ENCODE data around the gene ABLIM1. TPM values are rescaled to one million over a fixed set of nuclear protein-coding genes. Genes with fewer than 3 reads are reported as not detected.

Gene ABLIM1
- polyA plus RNA-seq, 4 donors: 25.7 to 59.8 (median 36.8) TPM

DNA sequence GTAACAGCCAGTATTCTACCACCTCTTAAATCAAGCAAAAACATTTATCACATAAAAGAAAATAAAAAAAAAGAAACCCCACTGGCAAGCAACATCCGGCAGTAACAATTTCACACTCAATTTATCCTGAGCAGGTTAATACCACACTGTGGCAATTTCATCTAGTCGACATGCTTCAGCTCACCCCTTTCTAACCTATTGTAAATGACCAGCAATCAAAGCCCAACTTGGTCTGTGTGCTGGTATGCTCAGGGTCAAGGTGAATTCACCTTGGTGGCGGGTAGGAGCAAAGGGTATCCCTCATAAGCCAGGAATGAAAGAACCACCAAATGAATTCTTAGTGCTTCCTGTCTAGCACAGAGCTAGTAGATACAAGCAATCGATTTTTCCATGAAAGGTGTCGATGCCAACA, 144.7 kb downstream of the ABLIM1 start:
- Histone ChIP-seq H3K4me1 (ENCODE audit: control insufficient read depth in 3 of 3, insufficient read depth in 2 of 3, low read depth in 1 of 3, low read length in 2 of 3) (peaks cover 0 to 6% (median 0%) of the 10 kb centered on the region in 3 donors), H3K4me3 (ENCODE audit: low read depth in 1 of 3, low read length in 3 of 3) (no peak overlapping the region), H3K27me3 (ENCODE audit: control insufficient read depth in 3 of 3, insufficient read depth in 3 of 3, low read length in 3 of 3) (no peaks in the 10 kb centered on the region), H3K27ac (ENCODE audit: low read depth in 1 of 3, low read length in 2 of 3) (no peak overlapping the region), H3K36me3 (ENCODE audit: control insufficient read depth in 3 of 3, insufficient read depth in 2 of 3, low read depth in 1 of 3, low read length in 3 of 3) (peaks cover 0 to 11% (median 0%) of the 10 kb centered on the region in 3 donors), H3K9me3 (ENCODE audit: control insufficient read depth in 2 of 2, insufficient read depth in 1 of 2, low read depth in 1 of 2, low read length in 1 of 2) (no peaks in the 10 kb centered on the region)
- no peak for DNase-seq
- FAIRE-seq: no peak
- 48 to 74% (median 59%) methylated on average over 5 of the region's 5 CpGs for WGBS, 3 donors

DNA sequence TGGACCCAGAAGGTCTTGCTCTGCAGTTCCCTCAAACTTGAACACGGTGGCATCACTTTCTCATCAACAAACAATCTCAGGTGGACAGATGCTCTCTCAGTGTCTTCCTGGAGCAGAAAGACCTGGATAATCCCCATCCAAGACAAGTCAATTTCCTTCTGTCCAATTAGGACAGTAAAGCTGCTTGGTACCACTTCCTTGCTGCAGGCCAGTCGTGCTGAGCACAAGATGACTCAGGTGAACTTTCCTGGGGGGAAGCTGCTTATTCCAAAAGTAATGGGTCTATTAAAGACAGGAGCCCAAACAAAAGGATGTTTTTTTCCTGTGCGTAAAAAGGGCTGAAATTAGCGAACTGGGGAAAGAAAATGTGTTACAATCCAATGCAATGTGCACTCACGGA, 146.2 kb downstream of the ABLIM1 start:
- FAIRE-seq: no peak
- WGBS, 3 donors: 90 to 92% (median 92%) methylated on average over 5 of the region's 5 CpGs

DNA sequence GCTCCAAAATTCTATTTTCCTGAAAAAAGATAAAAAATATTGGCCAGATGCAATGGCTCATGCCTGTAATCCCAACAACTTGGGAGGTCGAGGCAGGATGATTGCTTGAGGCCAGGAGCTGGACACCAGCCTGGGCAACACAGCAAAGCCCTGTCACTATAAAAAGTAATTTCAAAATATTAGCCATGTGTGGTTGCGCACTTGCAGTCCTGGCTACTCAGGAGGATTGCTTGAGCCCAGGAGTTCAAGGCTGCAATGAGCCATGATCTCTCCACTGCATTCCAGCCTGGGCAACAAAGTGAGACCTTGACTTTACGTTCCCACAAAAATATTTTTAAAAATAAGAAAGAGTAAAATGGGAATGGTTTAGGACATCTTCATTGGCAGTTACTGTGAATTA, 149.7 kb downstream of the ABLIM1 start:
- peaks cover 0 to 4% (median 0%) of the 10 kb centered on the region in 3 donors for H3K36me3 ChIP-seq (ENCODE audit: control insufficient read depth in 3 of 3, insufficient read depth in 2 of 3, low read depth in 1 of 3, low read length in 3 of 3)
- H3K27ac ChIP-seq (ENCODE audit: low read depth in 1 of 3, low read length in 2 of 3): peak overlapping the region in 2 of 3 donors; percentile 6 to 65
- WGBS, 3 donors: 82 to 94% (median 93%) methylated on average over 3 of the region's 3 CpGs
- peaks cover 6 to 26% (median 19%) of the 10 kb centered on the region in 3 donors for H3K4me1 ChIP-seq (ENCODE audit: control insufficient read depth in 3 of 3, insufficient read depth in 2 of 3, low read depth in 1 of 3, low read length in 2 of 3)
- no peaks in the 10 kb centered on the region for H3K9me3 ChIP-seq (ENCODE audit: control insufficient read depth in 2 of 2, insufficient read depth in 1 of 2, low read depth in 1 of 2, low read length in 1 of 2)
- no peak overlapping the region for H3K4me3 ChIP-seq (ENCODE audit: low read depth in 1 of 3, low read length in 3 of 3)
- FAIRE-seq: no peak
- H3K27me3 ChIP-seq (ENCODE audit: control insufficient read depth in 3 of 3, insufficient read depth in 3 of 3, low read length in 3 of 3): no peaks in the 10 kb centered on the region
- DNase-seq: no peak

More for the DNA sequence above, 146.2 kb downstream of the ABLIM1 start:
- Histone ChIP-seq H3K4me1 (ENCODE audit: control insufficient read depth in 3 of 3, insufficient read depth in 2 of 3, low read depth in 1 of 3, low read length in 2 of 3) (peaks cover 4 to 17% (median 12%) of the 10 kb centered on the region in 3 donors), H3K36me3 (ENCODE audit: control insufficient read depth in 3 of 3, insufficient read depth in 2 of 3, low read depth in 1 of 3, low read length in 3 of 3) (peaks cover 0 to 5% (median 0%) of the 10 kb centered on the region in 3 donors), H3K27me3 (ENCODE audit: control insufficient read depth in 3 of 3, insufficient read depth in 3 of 3, low read length in 3 of 3) (no peaks in the 10 kb centered on the region), H3K9me3 (ENCODE audit: control insufficient read depth in 2 of 2, insufficient read depth in 1 of 2, low read depth in 1 of 2, low read length in 1 of 2) (no peaks in the 10 kb centered on the region), H3K27ac (ENCODE audit: low read depth in 1 of 3, low read length in 2 of 3) (no peak overlapping the region), H3K4me3 (ENCODE audit: low read depth in 1 of 3, low read length in 3 of 3) (no peak overlapping the region)
- DNase-seq: no peak

DNA sequence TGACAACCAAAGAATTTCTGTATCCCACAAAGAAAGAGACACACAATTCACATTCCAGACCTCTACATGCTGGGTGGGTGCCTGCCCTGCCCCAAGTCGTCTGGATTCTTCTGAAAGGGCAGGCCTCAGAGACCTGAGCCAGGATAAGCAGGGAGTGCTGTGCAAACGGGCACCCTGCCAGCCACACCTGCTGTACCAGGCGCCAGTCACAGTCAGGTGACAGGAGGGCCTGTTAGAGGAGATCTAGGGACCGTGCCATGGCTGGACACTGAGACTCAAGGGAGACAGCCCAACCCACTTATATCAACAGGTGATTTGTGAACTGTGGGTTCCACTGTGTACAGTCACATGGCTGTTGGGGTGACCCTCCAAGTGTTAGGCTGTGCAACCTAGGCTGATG, 150.6 kb downstream of the ABLIM1 start:
- peak; percentile 78 to 97 for DNase-seq
- H3K27me3 ChIP-seq (ENCODE audit: control insufficient read depth in 3 of 3, insufficient read depth in 3 of 3, low read length in 3 of 3): no peaks in the 10 kb centered on the region
- H3K4me3 ChIP-seq (ENCODE audit: low read depth in 1 of 3, low read length in 3 of 3): no peak overlapping the region
- peaks cover 0 to 4% (median 0%) of the 10 kb centered on the region in 3 donors for H3K36me3 ChIP-seq (ENCODE audit: control insufficient read depth in 3 of 3, insufficient read depth in 2 of 3, low read depth in 1 of 3, low read length in 3 of 3)
- H3K9me3 ChIP-seq (ENCODE audit: control insufficient read depth in 2 of 2, insufficient read depth in 1 of 2, low read depth in 1 of 2, low read length in 1 of 2): no peaks in the 10 kb centered on the region
- H3K4me1 ChIP-seq (ENCODE audit: control insufficient read depth in 3 of 3, insufficient read depth in 2 of 3, low read depth in 1 of 3, low read length in 2 of 3): peaks cover 6 to 26% (median 19%) of the 10 kb centered on the region in 3 donors
- 15 to 43% (median 18%) methylated on average over 4 of the region's 4 CpGs for WGBS, 3 donors
- H3K27ac ChIP-seq (ENCODE audit: low read depth in 1 of 3, low read length in 2 of 3): peak overlapping the region; percentile 65 to 92 (median 74)
- FAIRE-seq: no peak

DNA sequence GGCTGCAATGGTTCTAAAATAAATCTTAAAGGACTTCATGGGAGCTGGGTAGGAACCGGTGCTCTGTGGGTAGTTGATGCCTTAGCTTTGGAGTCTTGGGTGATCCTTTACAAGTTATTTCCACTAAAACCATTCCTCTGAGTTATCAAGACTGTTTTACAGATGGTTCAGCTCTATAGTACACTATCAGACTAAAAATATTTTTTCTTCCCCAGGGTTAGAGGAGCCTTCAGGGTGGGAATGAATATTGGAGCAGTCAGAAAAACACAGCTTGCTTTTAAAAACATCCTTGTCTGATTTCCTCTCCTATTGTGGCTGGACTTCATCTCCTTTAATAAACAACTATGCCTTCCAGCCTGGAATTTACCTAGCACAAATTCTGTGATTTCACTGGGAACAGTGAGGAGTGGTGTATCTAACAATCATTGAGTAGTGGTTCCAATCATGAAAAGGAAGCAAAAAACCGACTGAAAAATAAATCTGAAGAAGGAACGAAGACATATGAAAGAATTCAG, 151.1 kb downstream of the ABLIM1 start:
- H3K36me3 ChIP-seq (ENCODE audit: control insufficient read depth in 3 of 3, insufficient read depth in 2 of 3, low read depth in 1 of 3, low read length in 3 of 3): peaks cover 0 to 4% (median 0%) of the 10 kb centered on the region in 3 donors
- H3K9me3 ChIP-seq (ENCODE audit: control insufficient read depth in 2 of 2, insufficient read depth in 1 of 2, low read depth in 1 of 2, low read length in 1 of 2): no peaks in the 10 kb centered on the region
- DNase-seq (no peak), FAIRE-seq (no peak)
- whole genome bisulfite sequencing, 3 donors: 52 to 66% (median 56%) methylated on average over 3 of the region's 3 CpGs
- no peaks in the 10 kb centered on the region for H3K27me3 ChIP-seq (ENCODE audit: control insufficient read depth in 3 of 3, insufficient read depth in 3 of 3, low read length in 3 of 3)
- H3K27ac ChIP-seq (ENCODE audit: low read depth in 1 of 3, low read length in 2 of 3): peak overlapping the region; percentile 65 to 92 (median 74)
- no peak overlapping the region for H3K4me3 ChIP-seq (ENCODE audit: low read depth in 1 of 3, low read length in 3 of 3)
- H3K4me1 ChIP-seq (ENCODE audit: control insufficient read depth in 3 of 3, insufficient read depth in 2 of 3, low read depth in 1 of 3, low read length in 2 of 3): peaks cover 8 to 26% (median 19%) of the 10 kb centered on the region in 3 donors

DNA sequence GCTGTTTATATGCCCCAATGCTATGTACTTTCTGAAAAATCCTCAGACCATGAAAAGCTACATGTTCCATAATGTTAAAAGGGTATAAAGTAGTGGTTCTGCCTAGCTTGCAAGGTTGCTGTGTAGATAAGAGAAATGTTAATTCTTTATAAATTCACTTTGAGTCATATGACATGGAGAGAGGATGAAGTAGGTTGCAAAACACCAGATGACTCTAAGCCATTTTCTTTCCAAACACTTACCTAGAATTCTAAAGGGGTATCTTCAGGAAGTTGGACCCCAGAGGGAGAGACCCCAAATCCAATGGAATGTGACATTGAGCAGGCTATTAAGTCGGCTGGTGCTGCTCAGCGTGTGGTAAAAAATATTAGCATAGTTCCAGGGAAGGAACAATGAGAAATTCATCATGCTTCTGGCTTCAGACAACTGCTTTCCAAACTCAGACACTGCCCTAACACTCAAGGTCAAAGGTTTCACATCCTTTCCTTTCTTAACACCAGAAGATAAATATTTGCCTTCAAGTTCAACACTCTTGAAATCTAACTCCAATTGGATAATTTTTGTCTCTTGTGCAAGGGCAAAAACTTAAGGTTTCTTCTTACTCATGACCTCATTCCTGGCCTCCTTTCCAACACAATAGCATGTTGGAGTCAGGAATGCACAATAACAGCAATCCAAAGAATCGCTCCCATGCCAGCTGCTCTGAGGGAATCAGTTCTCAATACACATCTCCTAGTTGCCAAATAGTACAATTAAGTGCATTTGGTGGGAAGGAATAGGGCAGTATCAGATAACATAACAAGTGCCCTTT, 153.1 kb downstream of the ABLIM1 start:
- H3K36me3 ChIP-seq (ENCODE audit: control insufficient read depth in 3 of 3, insufficient read depth in 2 of 3, low read depth in 1 of 3, low read length in 3 of 3): peaks cover 0 to 4% (median 0%) of the 10 kb centered on the region in 3 donors
- no peaks in the 10 kb centered on the region for H3K9me3 ChIP-seq (ENCODE audit: control insufficient read depth in 2 of 2, insufficient read depth in 1 of 2, low read depth in 1 of 2, low read length in 1 of 2)
- DNase-seq (peak in 1 of 2 donors; percentile 38), FAIRE-seq (no peak)
- peaks cover 8 to 36% (median 19%) of the 10 kb centered on the region in 3 donors for H3K4me1 ChIP-seq (ENCODE audit: control insufficient read depth in 3 of 3, insufficient read depth in 2 of 3, low read depth in 1 of 3, low read length in 2 of 3)
- no peaks in the 10 kb centered on the region for H3K27me3 ChIP-seq (ENCODE audit: control insufficient read depth in 3 of 3, insufficient read depth in 3 of 3, low read length in 3 of 3)
- no peak overlapping the region for H3K4me3 ChIP-seq (ENCODE audit: low read depth in 1 of 3, low read length in 3 of 3)
- H3K27ac ChIP-seq (ENCODE audit: low read depth in 1 of 3, low read length in 2 of 3): peak overlapping the region in 2 of 3 donors; percentile 27 to 29
- 40 to 56% (median 47%) methylated on average over 3 of the region's 3 CpGs for WGBS, 3 donors

DNA sequence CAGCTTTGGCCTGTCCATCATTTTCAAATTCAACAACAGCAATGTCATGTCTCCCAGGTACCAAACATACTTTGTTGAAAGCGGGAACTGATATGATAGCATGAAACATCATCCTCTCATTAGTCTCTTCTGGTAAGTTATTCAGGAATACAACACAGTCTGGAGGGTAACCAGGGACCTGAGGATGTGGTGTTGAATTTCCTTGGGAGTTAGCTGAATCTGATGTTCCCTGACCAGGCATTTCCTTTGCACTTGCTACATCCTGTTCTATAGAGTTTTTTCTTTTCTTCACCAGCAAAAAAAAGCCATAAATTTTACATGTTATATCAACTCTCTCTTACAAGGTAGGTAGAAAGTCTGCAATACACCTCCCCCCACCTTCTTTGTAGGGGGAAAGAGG, 156.0 kb downstream of the ABLIM1 start:
- Histone ChIP-seq H3K4me3 (ENCODE audit: low read depth in 1 of 3, low read length in 3 of 3) (no peak overlapping the region), H3K4me1 (ENCODE audit: control insufficient read depth in 3 of 3, insufficient read depth in 2 of 3, low read depth in 1 of 3, low read length in 2 of 3) (peaks cover 12 to 37% (median 14%) of the 10 kb centered on the region in 3 donors), H3K9me3 (ENCODE audit: control insufficient read depth in 2 of 2, insufficient read depth in 1 of 2, low read depth in 1 of 2, low read length in 1 of 2) (no peaks in the 10 kb centered on the region), H3K27me3 (ENCODE audit: control insufficient read depth in 3 of 3, insufficient read depth in 3 of 3, low read length in 3 of 3) (no peaks in the 10 kb centered on the region), H3K27ac (ENCODE audit: low read depth in 1 of 3, low read length in 2 of 3) (no peak overlapping the region), H3K36me3 (ENCODE audit: control insufficient read depth in 3 of 3, insufficient read depth in 2 of 3, low read depth in 1 of 3, low read length in 3 of 3) (peaks cover 0 to 1% (median 0%) of the 10 kb centered on the region in 3 donors)
- DNase-seq (no peak), FAIRE-seq (no peak)
- WGBS, 3 donors: 94 to 97% (median 94%) methylated on average over 1 of the region's 1 CpG

DNA sequence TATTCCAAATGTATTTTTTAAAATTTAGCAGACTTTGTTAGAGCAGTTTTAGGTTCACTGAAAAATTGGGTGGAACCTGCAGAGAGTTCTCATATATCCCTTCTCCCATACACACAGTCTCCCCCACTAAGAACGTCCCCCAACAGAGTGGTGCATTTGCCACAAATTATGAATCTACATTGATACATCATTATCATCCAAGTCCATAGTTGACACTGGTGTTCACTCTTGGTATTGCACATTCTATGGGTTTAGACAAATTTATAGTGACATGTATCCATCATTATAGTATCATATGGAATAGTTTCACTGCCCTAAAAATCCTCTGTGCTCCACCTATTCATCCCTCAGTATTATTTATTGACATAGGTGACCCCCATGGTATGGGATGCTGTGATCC, 156.4 kb downstream of the ABLIM1 start:
- H3K9me3 ChIP-seq (ENCODE audit: control insufficient read depth in 2 of 2, insufficient read depth in 1 of 2, low read depth in 1 of 2, low read length in 1 of 2): no peaks in the 10 kb centered on the region
- H3K27me3 ChIP-seq (ENCODE audit: control insufficient read depth in 3 of 3, insufficient read depth in 3 of 3, low read length in 3 of 3): no peaks in the 10 kb centered on the region
- no peak for DNase-seq
- no peak overlapping the region for H3K4me3 ChIP-seq (ENCODE audit: low read depth in 1 of 3, low read length in 3 of 3)
- H3K36me3 ChIP-seq (ENCODE audit: control insufficient read depth in 3 of 3, insufficient read depth in 2 of 3, low read depth in 1 of 3, low read length in 3 of 3): peaks cover 0 to 3% (median 0%) of the 10 kb centered on the region in 3 donors
- WGBS, 3 donors: 95 to 100% (median 97%) methylated on average over 1 of the region's 1 CpG
- peak overlapping the region in 1 of 3 donors; percentile 45 for H3K27ac ChIP-seq (ENCODE audit: low read depth in 1 of 3, low read length in 2 of 3)
- FAIRE-seq: no peak
- peaks cover 10 to 33% (median 14%) of the 10 kb centered on the region in 3 donors for H3K4me1 ChIP-seq (ENCODE audit: control insufficient read depth in 3 of 3, insufficient read depth in 2 of 3, low read depth in 1 of 3, low read length in 2 of 3)

Data from small intestine (tissue), 7 donors.